Naive thymus-derived CD4-positive, alpha-beta T cell (primary cell): Measurements from ENCODE around the gene ZCWPW2. TPM values are rescaled to one million over a fixed set of nuclear protein-coding genes. Genes with fewer than 3 reads are reported as not detected.

Experiments
- ATAC-seq: fragments of 150-1000 bp; cut with Tn5 transposase; 2 replicates; pipeline ENCODE4 v1.10.0; 2021; ENCODE audit warnings: mild to moderate bottlenecking, moderate library complexity
- CTCF ChIA-PET: fragments of 350-600 bp; sonication (Branson Sonifier 250); formaldehyde crosslinking; loops from one replicate; lab custom pipeline; 2021; ENCODE audit warnings: antibody characterized with exemption; lab: Charles Lee
- POLR2A ChIA-PET: fragments of 350-600 bp; sonication (Branson Sonifier 250); formaldehyde crosslinking; loops from one replicate; lab custom pipeline; 2021; ENCODE audit warnings: antibody characterized with exemption, inconsistent platforms; lab: Charles Lee
- DNase-seq, 9 donors: peaks; one replicate each; pipeline versions ENCODE4 v3.0.0 to v3.0.0-alpha.2; 2020 to 2022; ENCODE audit warnings: mixed read lengths in 1 of 9
- H3K27ac ChIP-seq: one replicate; pipeline ENCODE4 v1.7.0; 2013; ENCODE audit warnings: mild to moderate bottlenecking, low read depth, low read length, moderate library complexity
- H3K27me3 ChIP-seq, 2 donors: one replicate each; pipeline ENCODE4 v1.7.0; 2013; ENCODE audit warnings: low read length in 2 of 2, mild to moderate bottlenecking in 2 of 2, moderate library complexity in 2 of 2; ENCODE audit not compliant: control insufficient read depth in 2 of 2, insufficient read depth in 2 of 2
- H3K36me3 ChIP-seq, 3 experiments: 1 replicate in 2 of 3; 2 replicates in 1 of 3; pipeline ENCODE4 v1.7.0; 2013; ENCODE audit warnings: low read length in 3 of 3, mild to moderate bottlenecking in 3 of 3, moderate library complexity in 1 of 3; ENCODE audit not compliant: insufficient read depth in 3 of 3, control insufficient read depth in 2 of 3
- H3K4me1 ChIP-seq, 2 donors: one replicate each; pipeline ENCODE4 v1.7.0; 2013; ENCODE audit warnings: low read length in 2 of 2, mild to moderate bottlenecking in 2 of 2, moderate library complexity in 1 of 2; ENCODE audit not compliant: control insufficient read depth in 2 of 2, insufficient read depth in 2 of 2
- H3K4me3 ChIP-seq: 2 replicates; pipeline ENCODE4 v1.7.0; 2013; ENCODE audit warnings: mild to moderate bottlenecking, low read length
- H3K9me3 ChIP-seq, 3 experiments: 1 replicate in 2 of 3; 2 replicates in 1 of 3; pipeline ENCODE4 v1.7.0; 2013; ENCODE audit warnings: low read length in 3 of 3; ENCODE audit not compliant: control insufficient read depth in 2 of 3
- H3K27ac Mint-ChIP-seq, 9 donors: one replicate each; pipeline ENCODE4 v1.8.0; 2020 to 2022; ENCODE audit warnings: mixed read lengths in 9 of 9, mild to moderate bottlenecking in 8 of 9, moderate library complexity in 5 of 9, inconsistent platforms in 2 of 9
- H3K27me3 Mint-ChIP-seq, 5 donors: one replicate each; pipeline ENCODE4 v1.8.0; 2021 to 2022; ENCODE audit warnings: mixed read lengths in 5 of 5, mild to moderate bottlenecking in 1 of 5
- H3K36me3 Mint-ChIP-seq, 5 donors: one replicate each; pipeline ENCODE4 v1.8.0; 2020 to 2022; ENCODE audit warnings: mixed read lengths in 5 of 5, mild to moderate bottlenecking in 3 of 5, inconsistent platforms in 1 of 5
- H3K4me1 Mint-ChIP-seq, 7 donors: one replicate each; pipeline ENCODE4 v1.8.0; 2020 to 2022; ENCODE audit warnings: mixed read lengths in 7 of 7, mild to moderate bottlenecking in 3 of 7, inconsistent platforms in 1 of 7
- H3K4me3 Mint-ChIP-seq, 10 donors: one replicate each; pipeline ENCODE4 v1.8.0; 2020 to 2022; ENCODE audit warnings: mild to moderate bottlenecking in 10 of 10, mixed read lengths in 10 of 10, moderate library complexity in 6 of 10, inconsistent platforms in 2 of 10
- H3K9me3 Mint-ChIP-seq, 11 donors: one replicate each; pipeline ENCODE4 v1.8.0; 2020 to 2022; ENCODE audit warnings: mixed read lengths in 11 of 11, mild to moderate bottlenecking in 4 of 11, inconsistent platforms in 1 of 11, moderate library complexity in 1 of 11
- intact Hi-C, 2 donors: fragments of 100-400 bp; cut with micrococcal nuclease; formaldehyde crosslinking; loops; one replicate each; pipeline ENCODE4 v1.15.1; 2023
- polyA plus RNA-seq, 2 donors: library from polyadenylated mRNA; unstranded; fragments of 300-500 nt; fragmentation: Illumina TruSeq; gene quantifications; one replicate each; pipeline ENCODE4 v1.2.3, GENCODE V29; 2021
- total RNA-seq, 6 experiments: library from RNA in 5 of 6; stranded (reverse) in 5 of 6; gene quantifications; 1 replicate in 5 of 6; 2 replicates in 1 of 6; pipeline ENCODE4 v1.2.3 and lab custom pipeline; 2021 to 2026

Gene ZCWPW2
- total and polyA plus RNA-seq, 7 experiments from 2014 or later, result 0.56 to 1.3 (median 0.78) TPM

DNA sequence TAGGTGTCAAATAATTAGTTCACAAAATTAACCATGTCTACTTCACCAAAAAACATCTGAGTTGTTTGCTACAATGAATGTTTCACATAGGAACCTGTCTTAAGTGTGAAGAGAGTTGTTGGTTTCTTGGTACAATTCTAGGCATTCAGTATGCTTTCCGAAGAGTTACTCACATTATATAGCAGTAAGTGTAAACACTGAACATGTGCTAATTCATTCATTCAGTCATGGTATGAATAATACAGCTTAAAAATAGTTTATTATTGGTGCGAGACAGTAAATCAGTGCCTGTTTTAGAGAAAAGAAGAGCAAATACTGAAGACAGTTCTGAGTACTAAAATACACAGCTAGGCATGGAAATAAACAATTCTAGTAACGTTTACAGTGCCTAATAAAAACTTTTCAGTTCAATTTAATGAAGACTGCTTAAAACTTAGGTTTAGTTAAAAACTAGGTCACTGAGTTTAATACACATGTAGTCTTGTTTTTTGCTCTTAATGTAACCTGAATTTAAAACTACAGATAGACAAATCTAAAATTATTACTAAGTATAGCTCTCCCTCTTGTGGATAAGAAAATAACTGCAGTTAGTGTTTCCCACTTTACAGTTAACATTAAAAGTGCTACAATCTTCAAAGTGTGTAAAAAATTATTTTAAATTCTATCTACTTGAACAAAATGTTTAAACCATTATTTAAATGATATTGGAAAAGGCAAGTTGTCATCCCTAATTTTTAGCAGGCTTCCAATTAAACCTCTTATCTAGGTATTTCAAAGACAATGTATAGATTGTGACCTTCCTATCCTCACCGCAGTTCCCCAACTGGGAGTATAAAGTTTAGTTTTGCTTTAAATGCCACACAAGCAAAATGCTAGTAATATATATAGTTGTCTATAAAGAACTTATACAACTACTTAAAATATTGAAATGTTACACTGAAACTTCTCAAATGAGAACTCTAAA, 20.1 kb upstream of the ZCWPW2 start:
- POLR2A ChIA-PET, result interaction anchor here (2.0 kb wide), 1 partner anchor 20 kb away, joined by 5 read pairs; the partner anchor contains the start of genes AZI2 and ZCWPW2
- Mint-ChIP-seq H3K36me3 (peaks cover 0 to 19% (median 7%) of the 10 kb centered on the region in 5 donors), H3K9me3 (no peaks in the 10 kb centered on the region), H3K27me3 (no peaks in the 10 kb centered on the region), H3K4me1 (peaks cover 0 to 35% (median 8%) of the 10 kb centered on the region in 7 donors), H3K27ac (no peak overlapping the region), H3K4me3 (no peak overlapping the region)
- Histone ChIP-seq H3K36me3 (peaks cover 0 to 12% (median 0%) of the 10 kb centered on the region in 3 experiments), H3K4me3 (no peak overlapping the region), H3K9me3 (no peaks in the 10 kb centered on the region), H3K27ac (no peak overlapping the region), H3K27me3 (no peaks in the 10 kb centered on the region), H3K4me1 (peaks cover 0 to 27% of the 10 kb centered on the region in 2 donors)
- intact Hi-C loops, result loop anchor here (1.0 to 10.0 kb wide), 11 partner anchors 11 to 1194 kb away; partner anchors contain the start of genes CMC1 (in 1 of the 2) and NEK10 (in 1 of the 2)
- DNase-seq (peak in 6 of 9 donors; percentile 10 to 61 (median 47)), ATAC-seq (peak; percentile 74)
- CTCF ChIA-PET, result interaction anchor here (0.7 to 6.1 kb wide), 9 partner anchors 8 to 649 kb away, joined by 3 to 65 read pairs (median 5); partner anchors contain the start of genes AZI2 and ZCWPW2

DNA sequence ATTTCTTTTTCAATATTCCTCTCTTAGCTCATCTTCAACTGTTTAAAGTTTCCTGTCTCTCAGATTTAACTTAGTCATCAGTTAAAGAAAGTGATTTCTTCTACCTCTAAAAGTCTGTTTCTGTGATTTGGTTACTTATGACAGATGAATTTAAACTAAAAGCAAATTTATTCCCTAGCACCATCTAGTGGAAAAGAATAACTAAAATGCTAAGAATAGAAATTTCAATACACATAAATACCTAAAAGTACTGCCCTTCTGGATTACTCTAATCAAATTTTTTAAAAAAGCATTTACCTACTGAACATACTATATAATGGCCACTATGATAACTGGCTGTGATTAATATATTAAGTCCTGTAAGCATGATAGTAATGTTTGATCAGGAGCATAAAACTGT, 14.0 kb upstream of the ZCWPW2 start:
- intact Hi-C loops, result loop anchor here in 1 of 2 donors (1.0 kb wide), 1 partner anchor 8 kb away; no protein-coding TSS in a partner anchor
- H3K27ac Mint-ChIP-seq, result no peak overlapping the region
- POLR2A ChIA-PET, result interaction anchor here (4.7 kb wide), 1 partner anchor 15 kb away, joined by 23 read pairs; the partner anchor contains the start of genes AZI2 and ZCWPW2

DNA sequence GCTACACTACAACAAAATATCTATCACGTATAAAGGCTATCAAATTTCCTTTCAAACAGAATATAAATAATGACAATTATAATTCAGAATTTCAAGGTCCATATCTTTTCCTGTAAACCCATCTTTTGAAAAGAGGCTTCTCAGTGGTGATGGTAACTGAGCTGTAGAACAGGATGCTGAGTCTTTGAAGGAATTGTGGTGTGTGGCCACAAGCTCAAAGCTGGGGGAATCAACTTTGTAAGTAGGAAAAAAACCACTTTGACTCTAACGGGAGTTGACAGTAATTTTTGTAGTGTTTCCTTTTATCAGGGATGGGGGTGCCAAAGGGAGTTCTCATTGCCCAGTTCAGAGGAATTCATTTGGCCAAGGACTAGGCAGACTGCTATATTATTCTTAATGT, 13.3 kb upstream of the ZCWPW2 start:
- ATAC-seq (no peak), DNase-seq (peak in 1 of 9 donors; percentile 23)
- CTCF ChIA-PET, result interaction anchor here (1.0 to 1.5 kb wide), 3 partner anchors 10 to 624 kb away, joined by 3 to 6 read pairs (median 4); no protein-coding TSS in a partner anchor
- H3K27me3 ChIP-seq, result no peaks in the 10 kb centered on the region
- no peaks in the 10 kb centered on the region for H3K9me3 ChIP-seq
- Mint-ChIP-seq H3K4me1 (peaks cover 3 to 19% (median 15%) of the 10 kb centered on the region in 7 donors), H3K27ac (peak overlapping the region in 4 of 9 donors; percentile 1 to 58 (median 7)), H3K27me3 (no peaks in the 10 kb centered on the region), H3K36me3 (peaks cover 0 to 13% (median 0%) of the 10 kb centered on the region in 5 donors), H3K9me3 (no peaks in the 10 kb centered on the region), H3K4me3 (no peak overlapping the region)
- H3K4me1 ChIP-seq, result peaks cover 0 to 4% of the 10 kb centered on the region in 2 donors
- no peak overlapping the region for H3K27ac ChIP-seq
- intact Hi-C loops, result no loop called here
- peaks cover 0 to 10% (median 4%) of the 10 kb centered on the region in 3 experiments for H3K36me3 ChIP-seq
- POLR2A ChIA-PET, result interaction anchor here (0.6 to 4.7 kb wide), 2 partner anchors 14 to 218 kb away, joined by 4 to 23 read pairs; partner anchors contain the start of genes AZI2 and ZCWPW2
- no peak overlapping the region for H3K4me3 ChIP-seq

More for the DNA sequence above, 14.0 kb upstream of the ZCWPW2 start:
- Mint-ChIP-seq H3K9me3 (no peaks in the 10 kb centered on the region), H3K27me3 (no peaks in the 10 kb centered on the region), H3K4me1 (peaks cover 3 to 19% (median 15%) of the 10 kb centered on the region in 7 donors), H3K36me3 (peaks cover 0 to 12% (median 0%) of the 10 kb centered on the region in 5 donors), H3K4me3 (no peak overlapping the region)
- CTCF ChIA-PET, result interaction anchor here (0.7 kb wide), 1 partner anchor 626 kb away, joined by 4 read pairs; no protein-coding TSS in a partner anchor
- ATAC-seq (no peak), DNase-seq (no peak)
- H3K9me3 ChIP-seq, result no peaks in the 10 kb centered on the region
- no peak overlapping the region for H3K27ac ChIP-seq
- peaks cover 0 to 4% of the 10 kb centered on the region in 2 donors for H3K4me1 ChIP-seq
- H3K4me3 ChIP-seq, result no peak overlapping the region
- H3K27me3 ChIP-seq, result no peaks in the 10 kb centered on the region
- H3K36me3 ChIP-seq, result peaks cover 0 to 10% (median under 1%) of the 10 kb centered on the region in 3 experiments

DNA sequence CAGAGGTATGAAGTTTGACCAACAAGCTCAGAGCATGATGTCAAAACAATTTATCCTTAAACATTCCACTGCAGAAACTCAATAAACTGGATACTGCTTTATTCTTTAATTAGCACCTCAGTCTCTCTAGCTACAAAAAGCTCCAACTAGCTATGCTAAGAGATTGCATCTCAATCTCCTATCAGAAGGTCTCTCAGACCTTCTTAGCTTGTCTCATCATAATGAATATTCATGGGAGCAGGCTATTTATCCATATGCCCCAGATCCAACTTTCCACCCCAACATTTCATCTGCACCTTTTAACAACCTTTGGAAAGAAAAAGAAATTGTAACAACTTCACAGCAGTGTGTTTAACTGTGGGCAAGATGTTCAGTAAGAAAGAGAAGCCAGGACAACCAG, 11.3 kb upstream of the ZCWPW2 start:
- DNase-seq (no peak), ATAC-seq (no peak)
- H3K36me3 Mint-ChIP-seq, result peaks cover 0 to 14% (median 0%) of the 10 kb centered on the region in 5 donors
- Histone ChIP-seq H3K27me3 (no peaks in the 10 kb centered on the region), H3K27ac (no peak overlapping the region), H3K4me3 (no peak overlapping the region), H3K9me3 (no peaks in the 10 kb centered on the region), H3K36me3 (peaks cover 0 to 5% (median 4%) of the 10 kb centered on the region in 3 experiments), H3K4me1 (peaks cover 0 to 4% of the 10 kb centered on the region in 2 donors)
- intact Hi-C loops, result no loop called here
- H3K27ac Mint-ChIP-seq, result no peak overlapping the region
- H3K27me3 Mint-ChIP-seq, result no peaks in the 10 kb centered on the region
- ChIA-PET CTCF (interaction anchor here (0.5 to 1.3 kb wide), 5 partner anchors 9 to 1739 kb away, joined by 3 to 5 read pairs (median 3); no protein-coding TSS in a partner anchor), POLR2A (interaction anchor here (4.7 kb wide), 1 partner anchor 12 kb away, joined by 23 read pairs; the partner anchor contains the start of genes AZI2 and ZCWPW2)
- H3K9me3 Mint-ChIP-seq, result no peaks in the 10 kb centered on the region
- no peak overlapping the region for H3K4me3 Mint-ChIP-seq
- H3K4me1 Mint-ChIP-seq, result peaks cover 9 to 30% (median 22%) of the 10 kb centered on the region in 7 donors

DNA sequence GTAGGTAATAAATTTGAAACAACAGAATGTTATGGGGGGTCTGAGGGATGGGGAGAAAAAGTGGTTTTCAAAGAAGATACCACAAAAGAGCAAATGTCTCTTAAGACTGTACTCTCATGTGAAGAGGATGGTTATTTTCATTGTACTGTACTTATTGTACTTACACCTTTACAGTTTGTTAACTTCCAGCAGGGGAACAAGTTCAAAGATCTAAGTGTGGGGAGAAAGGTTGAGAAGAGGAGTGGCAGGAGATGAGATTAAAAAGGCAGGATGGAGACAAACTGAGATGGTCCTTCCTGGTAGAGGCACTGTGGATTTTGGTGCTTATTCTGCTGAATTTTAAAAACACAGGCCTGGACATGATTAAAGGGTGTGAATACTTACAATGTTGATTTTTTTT, 5.4 kb upstream of the ZCWPW2 start:
- peak overlapping the region in 4 of 10 donors; percentile 1 to 12 (median 5) for H3K4me3 Mint-ChIP-seq
- Histone ChIP-seq H3K36me3 (peaks cover 0 to 4% (median 0%) of the 10 kb centered on the region in 3 experiments), H3K27me3 (no peaks in the 10 kb centered on the region), H3K4me3 (no peak overlapping the region), H3K27ac (no peak overlapping the region), H3K4me1 (peaks cover 28 to 32% of the 10 kb centered on the region in 2 donors), H3K9me3 (no peaks in the 10 kb centered on the region)
- H3K36me3 Mint-ChIP-seq, result peaks cover 0 to 12% (median 0%) of the 10 kb centered on the region in 5 donors
- no peaks in the 10 kb centered on the region for H3K9me3 Mint-ChIP-seq
- no peaks in the 10 kb centered on the region for H3K27me3 Mint-ChIP-seq
- DNase-seq, result no peak
- CTCF ChIA-PET, result no interaction called here
- H3K4me1 Mint-ChIP-seq, result peaks cover 18 to 63% (median 57%) of the 10 kb centered on the region in 7 donors
- H3K27ac Mint-ChIP-seq, result peak overlapping the region in 4 of 9 donors; percentile 3 to 26 (median 6)
- ATAC-seq, result no peak
- intact Hi-C loops, result no loop called here
- POLR2A ChIA-PET, result interaction anchor here (0.6 kb wide), 1 partner anchor 172 kb away, joined by 3 read pairs; no protein-coding TSS in a partner anchor

DNA sequence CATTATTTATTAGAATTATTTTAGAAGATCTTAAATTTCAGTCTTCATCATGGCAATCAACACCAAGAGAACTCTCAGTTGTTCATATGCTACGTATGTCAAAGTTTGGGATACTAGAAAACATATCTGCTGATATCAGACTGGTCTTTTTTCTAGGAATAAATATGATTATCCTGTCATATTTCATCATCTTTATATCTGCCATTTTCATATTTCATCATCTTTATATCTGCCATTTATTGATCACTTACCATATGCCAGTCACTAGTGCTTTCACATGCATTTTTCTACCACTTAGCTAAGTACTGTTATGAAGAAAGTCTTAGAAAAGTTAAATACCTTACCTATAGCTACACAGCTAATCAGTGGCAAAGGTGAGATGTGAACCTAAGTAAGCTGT, 2.8 kb upstream of the ZCWPW2 start:
- Mint-ChIP-seq H3K27ac (peak overlapping the region in 2 of 9 donors; percentile 96 to 99), H3K4me3 (peak overlapping the region in 6 of 10 donors; percentile 6 to 98 (median 70))

More for the DNA sequence above, 2.8 kb upstream of the ZCWPW2 start:
- no peak overlapping the region for H3K27ac ChIP-seq
- no peak overlapping the region for H3K4me3 ChIP-seq
- CTCF ChIA-PET, result interaction anchor here (1.4 kb wide), 1 partner anchor 10 kb away, joined by 6 read pairs; no protein-coding TSS in a partner anchor
- peaks cover 42 to 47% of the 10 kb centered on the region in 2 donors for H3K4me1 ChIP-seq
- H3K27me3 Mint-ChIP-seq, result no peaks in the 10 kb centered on the region
- no peak for ATAC-seq
- intact Hi-C loops, result loop anchor here (5.0 kb wide), 1 partner anchor 463 kb away; no protein-coding TSS in a partner anchor
- peaks cover 30 to 81% (median 72%) of the 10 kb centered on the region in 7 donors for H3K4me1 Mint-ChIP-seq
- peaks cover 0 to 15% (median 0%) of the 10 kb centered on the region in 5 donors for H3K36me3 Mint-ChIP-seq
- peaks cover 0 to 5% (median 0%) of the 10 kb centered on the region in 3 experiments for H3K36me3 ChIP-seq
- H3K9me3 Mint-ChIP-seq, result no peaks in the 10 kb centered on the region
- no peaks in the 10 kb centered on the region for H3K9me3 ChIP-seq
- no peaks in the 10 kb centered on the region for H3K27me3 ChIP-seq
- DNase-seq, result no peak
- POLR2A ChIA-PET, result no interaction called here
